ENCODE measurements around the gene WDR7.

DNA sequence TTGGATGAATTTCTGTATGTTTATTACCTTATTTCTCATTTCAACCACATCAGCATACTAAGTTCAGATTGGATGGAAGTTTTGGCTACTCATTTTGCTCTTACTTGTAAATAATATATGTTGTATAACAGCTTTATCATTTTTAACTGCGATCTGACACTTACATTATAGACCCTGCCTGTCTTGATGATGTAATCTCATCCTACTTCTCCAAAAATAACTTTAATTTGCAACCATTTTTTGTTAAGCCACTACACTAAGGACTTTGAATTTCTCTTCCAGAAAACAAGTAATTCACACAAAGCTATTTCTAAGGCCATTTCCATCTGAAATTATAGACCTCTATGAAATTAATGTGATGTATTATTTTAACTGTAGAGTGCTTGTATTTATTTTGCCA lies 240.7 kb downstream of the WDR7 start:
- TF ChIP-seq BHLHE40 (IDR thresholded peaks at IDR 0.05; ENCODE audit: low read depth, low read length) (no peak), POLR2A (IDR thresholded peaks at IDR 0.05; ENCODE audit: low read depth, low read length) (no peak), FOS (IDR thresholded peaks at IDR 0.05; ENCODE audit: low read depth, low read length) (no peak), MAZ (IDR thresholded peaks at IDR 0.05; ENCODE audit: borderline replicate concordance, low read depth, low read length) (no peak), MAFK (IDR thresholded peaks at IDR 0.05; ENCODE audit: low read depth, low read length) (no peak), RCOR1 (IDR thresholded peaks at IDR 0.05; ENCODE audit: insufficient replicate concordance, low read length) (no peak)
- TF ChIP-seq, protein P1, sequence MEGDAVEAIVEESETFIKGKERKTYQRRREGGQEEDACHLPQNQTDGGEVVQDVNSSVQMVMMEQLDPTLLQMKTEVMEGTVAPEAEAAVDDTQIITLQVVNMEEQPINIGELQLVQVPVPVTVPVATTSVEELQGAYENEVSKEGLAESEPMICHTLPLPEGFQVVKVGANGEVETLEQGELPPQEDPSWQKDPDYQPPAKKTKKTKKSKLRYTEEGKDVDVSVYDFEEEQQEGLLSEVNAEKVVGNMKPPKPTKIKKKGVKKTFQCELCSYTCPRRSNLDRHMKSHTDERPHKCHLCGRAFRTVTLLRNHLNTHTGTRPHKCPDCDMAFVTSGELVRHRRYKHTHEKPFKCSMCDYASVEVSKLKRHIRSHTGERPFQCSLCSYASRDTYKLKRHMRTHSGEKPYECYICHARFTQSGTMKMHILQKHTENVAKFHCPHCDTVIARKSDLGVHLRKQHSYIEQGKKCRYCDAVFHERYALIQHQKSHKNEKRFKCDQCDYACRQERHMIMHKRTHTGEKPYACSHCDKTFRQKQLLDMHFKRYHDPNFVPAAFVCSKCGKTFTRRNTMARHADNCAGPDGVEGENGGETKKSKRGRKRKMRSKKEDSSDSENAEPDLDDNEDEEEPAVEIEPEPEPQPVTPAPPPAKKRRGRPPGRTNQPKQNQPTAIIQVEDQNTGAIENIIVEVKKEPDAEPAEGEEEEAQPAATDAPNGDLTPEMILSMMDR (conservative IDR thresholded peaks at IDR 0.05; ENCODE audit: low read depth, low read length), result no peak
- TF ChIP-seq, protein P2, sequence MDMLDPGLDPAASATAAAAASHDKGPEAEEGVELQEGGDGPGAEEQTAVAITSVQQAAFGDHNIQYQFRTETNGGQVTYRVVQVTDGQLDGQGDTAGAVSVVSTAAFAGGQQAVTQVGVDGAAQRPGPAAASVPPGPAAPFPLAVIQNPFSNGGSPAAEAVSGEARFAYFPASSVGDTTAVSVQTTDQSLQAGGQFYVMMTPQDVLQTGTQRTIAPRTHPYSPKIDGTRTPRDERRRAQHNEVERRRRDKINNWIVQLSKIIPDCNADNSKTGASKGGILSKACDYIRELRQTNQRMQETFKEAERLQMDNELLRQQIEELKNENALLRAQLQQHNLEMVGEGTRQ (IDR thresholded peaks at IDR 0.05; ENCODE audit: low read depth, low read length), result no peak
- TF ChIP-seq, protein P3, sequence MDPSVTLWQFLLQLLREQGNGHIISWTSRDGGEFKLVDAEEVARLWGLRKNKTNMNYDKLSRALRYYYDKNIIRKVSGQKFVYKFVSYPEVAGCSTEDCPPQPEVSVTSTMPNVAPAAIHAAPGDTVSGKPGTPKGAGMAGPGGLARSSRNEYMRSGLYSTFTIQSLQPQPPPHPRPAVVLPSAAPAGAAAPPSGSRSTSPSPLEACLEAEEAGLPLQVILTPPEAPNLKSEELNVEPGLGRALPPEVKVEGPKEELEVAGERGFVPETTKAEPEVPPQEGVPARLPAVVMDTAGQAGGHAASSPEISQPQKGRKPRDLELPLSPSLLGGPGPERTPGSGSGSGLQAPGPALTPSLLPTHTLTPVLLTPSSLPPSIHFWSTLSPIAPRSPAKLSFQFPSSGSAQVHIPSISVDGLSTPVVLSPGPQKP (IDR thresholded peaks at IDR 0.05; ENCODE audit: borderline replicate concordance, low read depth, low read length), result no peak
